Measurements from ENCODE around the gene MYCN. TPM values are rescaled to one million over a fixed set of nuclear protein-coding genes. Genes with fewer than 3 reads are reported as not detected.
A peak's percentile ranks its signal among the peaks of the same experiment; 100 is the strongest.
"Not testable (repeated sequence)": the region's sequence is repeated elsewhere in the genome, so short reads cannot be mapped to it uniquely, and the experiment has no call there.

Gene MYCN
- total RNA-seq, 1 experiment from 2014 or later: not detected

- Histone ChIP-seq H3K4me2 (ENCODE audit: low read length) (no peak overlapping the region), H3K9ac (ENCODE audit: low read length) (no peak overlapping the region), H3K27ac (ENCODE audit: low read length) (no peak overlapping the region), H3F3A (ENCODE audit: low read length, unreplicated experiment) (no peaks in the 10 kb centered on the region), H2AFZ (ENCODE audit: low read length) (no peak overlapping the region), H4K20me1 (ENCODE audit: low read length) (no peaks in the 10 kb centered on the region), H3K36me3 (ENCODE audit: low read depth, low read length) (no peaks in the 10 kb centered on the region), H3K9me3 (ENCODE audit: low read length) (no peaks in the 10 kb centered on the region), H3K27me3 (ENCODE audit: low read length) (no peaks in the 10 kb centered on the region), H3K4me3 (ENCODE audit: low read length) (no peak overlapping the region), H3K4me1 (ENCODE audit: insufficient read depth, low read length) (no peaks in the 10 kb centered on the region), H3K9me2 (replicated peaks; ENCODE audit: low read length) (no peaks in the 10 kb centered on the region), H3K79me2 (ENCODE audit: low read length) (no peaks in the 10 kb centered on the region)
- CTCF ChIA-PET: no interaction called here
- no peak for TF ChIP-seq CTCF (conservative IDR thresholded peaks at IDR 0.05; ENCODE audit: low read depth, low read length)
- TF ChIP-seq EZH2 (IDR thresholded peaks at IDR 0.05; ENCODE audit: low read length, unreplicated experiment): no peak
- no peak for TF ChIP-seq EZH2phosphoT487 (IDR thresholded peaks at IDR 0.05; ENCODE audit: borderline replicate concordance, low read length)
- peak; percentile 49 for DNase-seq
- intact Hi-C loops (cut with micrococcal nuclease): no loop called here
- ATAC-seq: no peak
- no TSS peak for BruUV-seq (replicated peaks)
- POLR2A ChIA-PET (ENCODE audit: unreplicated experiment): no interaction called here
Observed at GRCh38 chr2:15912203-15912602, 28.1 kb upstream of the MYCN start.

GRCh38 chr2:15913146-15913545 is 27.2 kb upstream of the MYCN start:
- no peak overlapping the region for H3K27ac ChIP-seq (ENCODE audit: low read length)
- ChIA-PET POLR2A (ENCODE audit: unreplicated experiment) (no interaction called here), CTCF (no interaction called here)
- H3K4me2 ChIP-seq (ENCODE audit: low read length): no peak overlapping the region
- ATAC-seq: no peak
- BruUV-seq (replicated peaks): no TSS peak
- H3K4me1 ChIP-seq (ENCODE audit: insufficient read depth, low read length): no peaks in the 10 kb centered on the region
- TF ChIP-seq EZH2 (IDR thresholded peaks at IDR 0.05; ENCODE audit: low read length, unreplicated experiment): no peak
- no peak for TF ChIP-seq CTCF (conservative IDR thresholded peaks at IDR 0.05; ENCODE audit: low read depth, low read length)
- no peak for TF ChIP-seq EZH2phosphoT487 (IDR thresholded peaks at IDR 0.05; ENCODE audit: borderline replicate concordance, low read length)
- H3F3A ChIP-seq (ENCODE audit: low read length, unreplicated experiment): no peaks in the 10 kb centered on the region
- no peaks in the 10 kb centered on the region for H3K9me3 ChIP-seq (ENCODE audit: low read length)
- no peaks in the 10 kb centered on the region for H3K9me2 ChIP-seq (replicated peaks; ENCODE audit: low read length)
- DNase-seq: no peak
- no peaks in the 10 kb centered on the region for H3K27me3 ChIP-seq (ENCODE audit: low read length)
- H4K20me1 ChIP-seq (ENCODE audit: low read length): no peaks in the 10 kb centered on the region
- H3K79me2 ChIP-seq (ENCODE audit: low read length): no peaks in the 10 kb centered on the region
- H3K36me3 ChIP-seq (ENCODE audit: low read depth, low read length): no peaks in the 10 kb centered on the region
- intact Hi-C loops (cut with micrococcal nuclease): no loop called here
- H2AFZ ChIP-seq (ENCODE audit: low read length): no peak overlapping the region
- no peak overlapping the region for H3K9ac ChIP-seq (ENCODE audit: low read length)
- H3K4me3 ChIP-seq (ENCODE audit: low read length): no peak overlapping the region

GRCh38 chr2:15914596-15915385 is 25.6 kb upstream of the MYCN start:
- BruUV-seq (replicated peaks): no TSS peak
- Histone ChIP-seq H3K27me3 (ENCODE audit: low read length) (no peaks in the 10 kb centered on the region), H3K4me1 (ENCODE audit: insufficient read depth, low read length) (no peaks in the 10 kb centered on the region), H4K20me1 (ENCODE audit: low read length) (no peaks in the 10 kb centered on the region), H3K9me3 (ENCODE audit: low read length) (no peaks in the 10 kb centered on the region), H3K9ac (ENCODE audit: low read length) (no peak overlapping the region), H3K36me3 (ENCODE audit: low read depth, low read length) (no peaks in the 10 kb centered on the region), H3F3A (ENCODE audit: low read length, unreplicated experiment) (no peaks in the 10 kb centered on the region), H3K4me3 (ENCODE audit: low read length) (no peak overlapping the region), H3K79me2 (ENCODE audit: low read length) (no peaks in the 10 kb centered on the region), H2AFZ (ENCODE audit: low read length) (no peak overlapping the region), H3K4me2 (ENCODE audit: low read length) (no peak overlapping the region), H3K27ac (ENCODE audit: low read length) (no peak overlapping the region), H3K9me2 (replicated peaks; ENCODE audit: low read length) (no peaks in the 10 kb centered on the region)
- DNase-seq (no peak), ATAC-seq (no peak)
- ChIA-PET POLR2A (ENCODE audit: unreplicated experiment) (no interaction called here), CTCF (no interaction called here)
- intact Hi-C loops (cut with micrococcal nuclease): no loop called here
- TF ChIP-seq EZH2 (IDR thresholded peaks at IDR 0.05; ENCODE audit: low read length, unreplicated experiment): no peak
- no peak for TF ChIP-seq CTCF (conservative IDR thresholded peaks at IDR 0.05; ENCODE audit: low read depth, low read length)
- no peak for TF ChIP-seq EZH2phosphoT487 (IDR thresholded peaks at IDR 0.05; ENCODE audit: borderline replicate concordance, low read length)

GRCh38 chr2:15915546-15915945 is 24.8 kb upstream of the MYCN start:
- ATAC-seq; H3F3A ChIP-seq (ENCODE audit: low read length, unreplicated experiment); H3K27ac ChIP-seq (ENCODE audit: low read length); H3K9me2 ChIP-seq (replicated peaks; ENCODE audit: low read length); H3K4me2 ChIP-seq (ENCODE audit: low read length); H3K4me3 ChIP-seq (ENCODE audit: low read length); intact Hi-C loops (cut with micrococcal nuclease); H3K9ac ChIP-seq (ENCODE audit: low read length); DNase-seq; H3K79me2 ChIP-seq (ENCODE audit: low read length); CTCF ChIA-PET; H4K20me1 ChIP-seq (ENCODE audit: low read length); BruUV-seq (replicated peaks); H3K4me1 ChIP-seq (ENCODE audit: insufficient read depth, low read length); H3K27me3 ChIP-seq (ENCODE audit: low read length); H2AFZ ChIP-seq (ENCODE audit: low read length); POLR2A ChIA-PET (ENCODE audit: unreplicated experiment); H3K36me3 ChIP-seq (ENCODE audit: low read depth, low read length); H3K9me3 ChIP-seq (ENCODE audit: low read length): not testable (repeated sequence)

Data from PC-3 (cell line).